ENCODE results near the gene AKT1.

DNA sequence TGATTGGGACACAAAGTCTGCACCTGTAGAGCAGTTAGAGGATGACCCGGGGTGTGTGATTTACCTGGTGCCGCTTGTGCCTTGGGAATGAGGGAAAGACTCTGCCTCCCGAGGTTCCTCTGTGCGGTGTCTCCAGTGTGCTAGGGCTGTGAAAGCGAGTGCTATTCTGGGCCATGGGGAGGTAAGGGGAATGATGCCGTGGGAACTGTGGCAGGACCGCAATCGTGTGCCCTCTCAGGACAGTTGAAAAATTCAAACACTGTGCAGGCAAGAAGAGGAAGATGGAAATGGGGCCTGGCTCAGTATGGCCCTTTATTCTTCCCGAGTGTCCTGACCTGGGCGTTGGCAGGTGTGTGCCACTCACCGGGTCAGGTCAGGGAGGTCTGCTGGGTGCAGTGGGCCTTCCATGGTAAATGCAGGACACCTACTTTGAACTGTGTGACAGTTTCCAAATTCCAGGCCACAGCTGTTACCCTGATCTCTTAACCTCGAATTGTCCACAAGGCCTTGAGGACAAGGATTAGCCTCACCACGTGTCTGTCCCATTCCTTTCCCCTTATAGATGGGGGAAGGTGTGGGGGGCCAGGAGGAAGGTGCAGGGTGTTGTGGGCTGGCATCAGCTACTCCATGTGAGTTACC, 41.2 kb downstream of the AKT1 start:
- TF ChIP-seq, protein P1, sequence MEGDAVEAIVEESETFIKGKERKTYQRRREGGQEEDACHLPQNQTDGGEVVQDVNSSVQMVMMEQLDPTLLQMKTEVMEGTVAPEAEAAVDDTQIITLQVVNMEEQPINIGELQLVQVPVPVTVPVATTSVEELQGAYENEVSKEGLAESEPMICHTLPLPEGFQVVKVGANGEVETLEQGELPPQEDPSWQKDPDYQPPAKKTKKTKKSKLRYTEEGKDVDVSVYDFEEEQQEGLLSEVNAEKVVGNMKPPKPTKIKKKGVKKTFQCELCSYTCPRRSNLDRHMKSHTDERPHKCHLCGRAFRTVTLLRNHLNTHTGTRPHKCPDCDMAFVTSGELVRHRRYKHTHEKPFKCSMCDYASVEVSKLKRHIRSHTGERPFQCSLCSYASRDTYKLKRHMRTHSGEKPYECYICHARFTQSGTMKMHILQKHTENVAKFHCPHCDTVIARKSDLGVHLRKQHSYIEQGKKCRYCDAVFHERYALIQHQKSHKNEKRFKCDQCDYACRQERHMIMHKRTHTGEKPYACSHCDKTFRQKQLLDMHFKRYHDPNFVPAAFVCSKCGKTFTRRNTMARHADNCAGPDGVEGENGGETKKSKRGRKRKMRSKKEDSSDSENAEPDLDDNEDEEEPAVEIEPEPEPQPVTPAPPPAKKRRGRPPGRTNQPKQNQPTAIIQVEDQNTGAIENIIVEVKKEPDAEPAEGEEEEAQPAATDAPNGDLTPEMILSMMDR (IDR thresholded peaks at IDR 0.05): no peak
- TF ChIP-seq POLR2A (IDR thresholded peaks at IDR 0.05) (no peak), POLR2AphosphoS5 (IDR thresholded peaks at IDR 0.05; ENCODE audit: insufficient read depth in 1 of 2, low read depth in 1 of 2) (no peak)
